Tongue (tissue), 2 donors: ENCODE data around the gene BAZ2B. TPM values are rescaled to one million over a fixed set of nuclear protein-coding genes. Genes with fewer than 3 reads are reported as not detected.
"Not testable (repeated sequence)": the region's sequence is repeated elsewhere in the genome, so short reads cannot be mapped to it uniquely, and the experiment has no call there.

Experiments
- DNase-seq: peaks from one replicate; pipeline ENCODE4 v3.0.0-alpha.2; 2015
- total RNA-seq: library from RNA; depleted of rRNA; stranded (reverse); fragments of >200 nt; gene quantifications from one replicate; pipeline ENCODE4 v1.2.3, GENCODE V29; 2014

The BAZ2B gene
- total RNA-seq, 1 donor from 2014 or later, result 162 TPM

GRCh38 chr2:159410276-159410675 is 206.1 kb downstream of the BAZ2B start:
- DNase-seq, result no peak

GRCh38 chr2:159409116-159409800 is 207.1 kb downstream of the BAZ2B start:
- no peak for DNase-seq

- no peak for DNase-seq
These were observed 213.6 kb downstream of the BAZ2B start for GRCh38 chr2:159402790-159403189.

GRCh38 chr2:159402160-159402559 is 214.2 kb downstream of the BAZ2B start:
- not testable (repeated sequence) for DNase-seq

GRCh38 chr2:159399716-159400415 is 216.5 kb downstream of the BAZ2B start:
- DNase-seq, result no peak

- no peak for DNase-seq
These were observed 219.5 kb downstream of the BAZ2B start for GRCh38 chr2:159396799-159397198.

GRCh38 chr2:159382447-159383028 is 233.8 kb downstream of the BAZ2B start:
- DNase-seq, result no peak

- DNase-seq, result no peak
These were observed 234.8 kb downstream of the BAZ2B start for GRCh38 chr2:159381574-159381973.

GRCh38 chr2:159380685-159381239 is 235.6 kb downstream of the BAZ2B start:
- DNase-seq, result no peak

GRCh38 chr2:159379181-159379580 is 237.2 kb downstream of the BAZ2B start:
- no peak for DNase-seq

- no peak for DNase-seq
These were observed 241.1 kb downstream of the BAZ2B start for GRCh38 chr2:159375241-159375640.

- no peak for DNase-seq
These were observed 244.8 kb downstream of the BAZ2B start for GRCh38 chr2:159371506-159371905.

GRCh38 chr2:159366538-159366937 is 249.8 kb downstream of the BAZ2B start:
- DNase-seq, result no peak

- DNase-seq, result no peak
These were observed 253.5 kb downstream of the BAZ2B start for GRCh38 chr2:159362816-159363251.

- DNase-seq, result no peak
These were observed 254.3 kb downstream of the BAZ2B start for GRCh38 chr2:159362094-159362493.

- DNase-seq, result not testable (repeated sequence)
These were observed 254.7 kb downstream of the BAZ2B start for GRCh38 chr2:159361603-159362002.

GRCh38 chr2:159356053-159356554 is 260.2 kb downstream of the BAZ2B start:
- DNase-seq, result no peak

- no peak for DNase-seq
These were observed 264.4 kb downstream of the BAZ2B start for GRCh38 chr2:159351977-159352376.

- DNase-seq, result no peak
These were observed 266.6 kb downstream of the BAZ2B start for GRCh38 chr2:159349674-159350299.

GRCh38 chr2:159326569-159327255 is 289.6 kb downstream of the BAZ2B start:
- DNase-seq, result no peak

- DNase-seq, result no peak
These were observed 293.9 kb downstream of the BAZ2B start for GRCh38 chr2:159322419-159322818.
